DOHH2 (cell line): Measurements from ENCODE around the gene IRF2BP1.
A peak's percentile ranks its signal among the peaks of the same experiment; 100 is the strongest.

Experiments used
- CTCF ChIP-seq: fragments of 200-600 bp; sonication (generic); IDR thresholded peaks from one replicate; pipeline ENCODE4 v1.5.1; 2014; ENCODE audit warnings: antibody characterized with exemption, mild to moderate bottlenecking, low read depth, low read length; ENCODE audit not compliant: poor library complexity, severe bottlenecking
- EZH2phosphoT487 ChIP-seq: fragments of 200-600 bp; sonication (generic); IDR thresholded peaks from 2 replicates; pipeline ENCODE4 v1.6.1; 2017; ENCODE audit warnings: borderline replicate concordance, mild to moderate bottlenecking, antibody characterized with exemption, low read length, moderate library complexity, mixed read lengths

- TF ChIP-seq CTCF, result peak; percentile 12
- TF ChIP-seq EZH2phosphoT487, result no peak
These were observed 16.1 kb upstream of the IRF2BP1 start, which contains the start of gene MYPOP for GRCh38 chr19:45901912-45902650.
